IMR-90 (cell line): ENCODE data around the gene TRA2A. TPM values are rescaled to one million over a fixed set of nuclear protein-coding genes. Genes with fewer than 3 reads are reported as not detected.

Experiments used
- ATAC-seq: fragments of 200-7000 bp; cut with Tn5 transposase; 2 replicates; pipeline ENCODE4 v1.9.1; 2020; ENCODE audit warnings: low read depth, mild to moderate bottlenecking, moderate library complexity
- BruUV-seq: library from RNA; stranded (reverse); fragments of 400-500 nt; replicated peaks from 2 replicates; lab custom pipeline; 2021; lab: Mats Ljungman, UMichigan
- CTCF ChIA-PET: fragments of 300-600 bp; formaldehyde crosslinking; extraction: SDS; loops from one replicate; lab custom pipeline; 2021; ENCODE audit warnings: antibody characterized with exemption; lab: Yijun Ruan, JAX
- POLR2A ChIA-PET: fragments of 300-600 bp; sonication (Branson Sonifier 250); formaldehyde crosslinking; loops from one replicate; lab custom pipeline; 2022; ENCODE audit warnings: antibody characterized with exemption; ENCODE audit not compliant: unreplicated experiment; lab: Charles Lee
- DNase-seq: peaks from one replicate; pipeline ENCODE4 v3.0.0; 2013
- H2AFZ ChIP-seq: replicated peaks from 2 replicates; pipeline ENCODE3; 2013; ENCODE audit warnings: low read length, mild to moderate bottlenecking; ENCODE audit not compliant: poor library complexity
- H2AK5ac ChIP-seq: 2 replicates; pipeline ENCODE4 v1.6.1; 2013; ENCODE audit warnings: low read depth, low read length, inconsistent platforms
- H2AK9ac ChIP-seq: replicated peaks from 2 replicates; pipeline ENCODE3; 2013; ENCODE audit warnings: mild to moderate bottlenecking, low read depth, low read length, moderate library complexity; ENCODE audit not compliant: poor library complexity
- H2BK120ac ChIP-seq: 2 replicates; pipeline ENCODE4 v1.6.1; 2013; ENCODE audit warnings: low read depth, low read length, inconsistent platforms
- H2BK15ac ChIP-seq: 3 replicates; pipeline ENCODE4 v1.6.1; 2013; ENCODE audit warnings: low read depth, low read length, inconsistent platforms
- H2BK20ac ChIP-seq: 2 replicates; pipeline ENCODE4 v1.6.1; 2013; ENCODE audit warnings: low read depth, mild to moderate bottlenecking, inconsistent platforms, low read length, moderate library complexity
- H2BK5ac ChIP-seq: 2 replicates; pipeline ENCODE4 v1.6.1; 2013; ENCODE audit warnings: mild to moderate bottlenecking, low read depth, low read length, inconsistent platforms; ENCODE audit not compliant: poor library complexity, severe bottlenecking
- H3K14ac ChIP-seq: replicated peaks from 2 replicates; pipeline ENCODE4 v1.6.1; 2013; ENCODE audit warnings: low read depth, low read length, inconsistent platforms
- H3K18ac ChIP-seq: 2 replicates; pipeline ENCODE4 v1.6.1; 2013; ENCODE audit warnings: low read depth, low read length, control low read depth
- H3K23ac ChIP-seq: 2 replicates; pipeline ENCODE4 v1.6.1; 2013; ENCODE audit warnings: low read depth, low read length, inconsistent platforms
- H3K27ac ChIP-seq: 2 replicates; pipeline ENCODE4 v1.5.1; 2013; ENCODE audit warnings: mild to moderate bottlenecking, control low read depth, low read length; ENCODE audit not compliant: insufficient read depth
- H3K27me3 ChIP-seq: 2 replicates; pipeline ENCODE4 v1.6.1; 2013; ENCODE audit warnings: low read length; ENCODE audit not compliant: control insufficient read depth, insufficient read depth
- H3K36me3 ChIP-seq: 2 replicates; pipeline ENCODE4 v1.6.1; 2013; ENCODE audit warnings: low read length, mixed read lengths; ENCODE audit not compliant: control insufficient read depth, insufficient read depth
- H3K4ac ChIP-seq: 2 replicates; pipeline ENCODE4 v1.6.1; 2013; ENCODE audit warnings: low read depth, low read length, inconsistent platforms
- H3K4me1 ChIP-seq: 2 replicates; pipeline ENCODE4 v1.6.1; 2013; ENCODE audit warnings: low read length, mixed read lengths; ENCODE audit not compliant: control insufficient read depth, insufficient read depth
- H3K4me2 ChIP-seq: 2 replicates; pipeline ENCODE4 v1.6.1; 2013; ENCODE audit warnings: low read depth, mild to moderate bottlenecking, control low read depth, low read length, moderate library complexity
- H3K4me3 ChIP-seq: 2 replicates; pipeline ENCODE4 v1.5.1; 2013; ENCODE audit warnings: low read depth, mild to moderate bottlenecking, control low read depth, low read length, moderate library complexity; ENCODE audit not compliant: insufficient read depth
- H3K56ac ChIP-seq: 2 replicates; pipeline ENCODE4 v1.6.1; 2013; ENCODE audit warnings: low read length, inconsistent platforms; ENCODE audit not compliant: insufficient read depth; ENCODE audit errors: extremely low read depth
- H3K79me1 ChIP-seq, 2 experiments: 2 replicates each; pipeline ENCODE4 v1.6.1; 2013; ENCODE audit warnings: low read length in 2 of 2, inconsistent platforms in 1 of 2, low read depth in 1 of 2
- H3K9ac ChIP-seq: 2 replicates; pipeline ENCODE4 v1.6.1; 2013; ENCODE audit warnings: low read depth, low read length, control low read depth
- H3K9me1 ChIP-seq: 2 replicates; pipeline ENCODE4 v1.6.1; 2013; ENCODE audit warnings: low read length, inconsistent platforms; ENCODE audit not compliant: insufficient read depth
- H3K9me3 ChIP-seq: 2 replicates; pipeline ENCODE4 v1.6.1; 2013; ENCODE audit warnings: low read length; ENCODE audit not compliant: control insufficient read depth, insufficient read depth
- H4K20me1 ChIP-seq: 2 replicates; pipeline ENCODE4 v1.6.1; 2013; ENCODE audit warnings: low read length, inconsistent platforms; ENCODE audit not compliant: insufficient read depth
- H4K5ac ChIP-seq: 2 replicates; pipeline ENCODE4 v1.6.1; 2013; ENCODE audit warnings: mild to moderate bottlenecking, low read depth, low read length, control low read depth
- H4K8ac ChIP-seq, 2 experiments: 2 replicates each; pipeline ENCODE4 v1.6.1; 2013; ENCODE audit warnings: low read depth in 2 of 2, low read length in 2 of 2, control low read depth in 1 of 2, inconsistent platforms in 1 of 2
- H4K91ac ChIP-seq: 2 replicates; pipeline ENCODE4 v1.6.1; 2013; ENCODE audit warnings: low read depth, low read length, inconsistent platforms; ENCODE audit not compliant: insufficient read depth
- CEBPB ChIP-seq: IDR thresholded peaks from 2 replicates; pipeline ENCODE4 v1.6.1; 2012; ENCODE audit warnings: low read depth, low read length, improper control_type of control experiment
- CTCF ChIP-seq: conservative IDR thresholded peaks from 2 replicates; pipeline ENCODE4 v1.5.1; 2012; ENCODE audit warnings: mild to moderate bottlenecking, low read depth, low read length, improper control_type of control experiment
- FOS ChIP-seq: fragments of 150-350 bp; IDR thresholded peaks from 2 replicates; pipeline ENCODE4 v1.6.1; 2016; ENCODE audit warnings: low read depth, low read length
- MAZ ChIP-seq: IDR thresholded peaks from 2 replicates; pipeline ENCODE4 v1.6.1; 2012; ENCODE audit warnings: low read depth, mild to moderate bottlenecking, low read length, improper control_type of control experiment, moderate library complexity, borderline replicate concordance
- POLR2A ChIP-seq: IDR thresholded peaks from 2 replicates; pipeline ENCODE4 v1.6.1; 2012; ENCODE audit warnings: mild to moderate bottlenecking, low read depth, low read length
- RFX5 ChIP-seq: IDR thresholded peaks from 2 replicates; pipeline ENCODE4 v1.8.0; 2012; ENCODE audit warnings: low read depth, mild to moderate bottlenecking, low read length, moderate library complexity
- WGBS, 2 experiments: methylation state at CpG; one replicate each; pipeline versions ENCODE4 v1.1.5 to v1.1.7; 2013; ENCODE audit warnings: missing lambda C conversion rate in 2 of 2; ENCODE audit not compliant: insufficient read length in 1 of 2; ENCODE audit errors: extremely low coverage in 2 of 2; 5-methylcytosine and 5-hydroxymethylcytosine counted together
- dilution Hi-C: fragments of 300-500 bp; cut with HindIII; formaldehyde crosslinking; loops from one replicate; pipeline ENCODE4 v1.14.3; 2018; ENCODE audit warnings: low sequenced_read_pairs; ENCODE audit not compliant: unreplicated experiment
- in situ Hi-C: fragments of 300-500 bp; cut with MboI; formaldehyde crosslinking; loops from 3 replicates; pipeline ENCODE4 v1.14.3; 2019; ENCODE audit warnings: low sequenced_read_pairs, inconsistent platforms, mixed read lengths
- intact Hi-C: fragments of 100-400 bp; cut with micrococcal nuclease; formaldehyde crosslinking; loops from 2 replicates; pipeline ENCODE4 v1.10.0; 2022
- polyA plus RNA-seq, 3 experiments: library from polyadenylated mRNA; depleted of rRNA; stranded (reverse); fragments of >200 nt; gene quantifications; 2 replicates each; pipeline ENCODE4 v1.2.3, GENCODE V29; 2012; ENCODE audit warnings: low replicate concordance in 1 of 3
- total RNA-seq: library from RNA; depleted of rRNA; stranded (reverse); fragments of >200 nt; gene quantifications from 2 replicates; pipeline ENCODE4 v1.2.3, GENCODE V29; 2012

TRA2A gene
- total and polyA plus RNA-seq, 2 of the 4 experiments (the other 2 are of a cell fraction), result 44.3 to 77.3 TPM

GRCh38 chr7:23533238-23533604 is 1.4 kb upstream of the TRA2A start:
- CTCF ChIA-PET, result interaction anchor here (1.0 kb wide), 1 partner anchor 70 kb away, joined by 3 read pairs; no protein-coding TSS in a partner anchor
- ATAC-seq, result no peak
- no peak overlapping the region for H2AK5ac ChIP-seq
- POLR2A ChIA-PET, result no interaction called here
- H2AK9ac ChIP-seq, result no peak overlapping the region
- H4K8ac ChIP-seq, result no peak overlapping the region
- no peaks in the 10 kb centered on the region for H3K9me1 ChIP-seq
- in situ Hi-C loops, result loop anchor here (25.0 kb wide), 1 partner anchor 1579 kb away; no protein-coding TSS in a partner anchor
- WGBS, 2 experiments, result no CpG with 5 or more reads among the region's 5 CpGs
- peaks cover 0 to 6% of the 10 kb centered on the region in 2 experiments; a peak in 1 of 4 replicates for H3K79me1 ChIP-seq
- no peak overlapping the region for H3K4me3 ChIP-seq
- no peak overlapping the region for H2BK20ac ChIP-seq
- BruUV-seq, result no TSS peak
- no peak overlapping the region for H2BK5ac ChIP-seq
- H3K9me3 ChIP-seq, result no peaks in the 10 kb centered on the region
- H2AFZ ChIP-seq, result no peak overlapping the region
- H4K20me1 ChIP-seq, result peaks cover 35% of the 10 kb centered on the region
- dilution Hi-C loops, result no loop called here
- H3K56ac ChIP-seq, result no peak overlapping the region
- intact Hi-C loops, result no loop called here
- H4K91ac ChIP-seq, result no peak overlapping the region
- H3K36me3 ChIP-seq, result no peaks in the 10 kb centered on the region
- no peak overlapping the region for H4K5ac ChIP-seq
- no peak overlapping the region for H3K4ac ChIP-seq
- no peaks in the 10 kb centered on the region for H3K27me3 ChIP-seq
- H2BK120ac ChIP-seq, result no peak overlapping the region
- no peak overlapping the region for H3K18ac ChIP-seq
- no peak for DNase-seq
- no peak overlapping the region for H2BK15ac ChIP-seq
- H3K4me2 ChIP-seq, result no peak overlapping the region
- no peak overlapping the region for H3K23ac ChIP-seq
- no peak overlapping the region for H3K9ac ChIP-seq
- TF ChIP-seq RFX5, result no peak
- TF ChIP-seq MAZ, result no peak
- no peak for TF ChIP-seq FOS
- no peak for TF ChIP-seq CTCF
- no peak for TF ChIP-seq CEBPB
- no peak for TF ChIP-seq POLR2A
- no peaks in the 10 kb centered on the region for H3K4me1 ChIP-seq
- no peak overlapping the region for H3K27ac ChIP-seq
- H3K14ac ChIP-seq, result no peak overlapping the region
